ENCODE results near the gene DARS2.

The DARS2 gene

GRCh38 chr1:173862769-173863223 lies 38.3 kb downstream of the DARS2 start:
- H3K27me3 ChIP-seq (ENCODE audit: control insufficient read depth, insufficient read depth, low read length), result no peaks in the 10 kb centered on the region
- H3K4me3 ChIP-seq (ENCODE audit: low read length), result no peak overlapping the region
- H3K4me1 ChIP-seq (ENCODE audit: control insufficient read depth, low read depth, low read length), result peaks cover 9% of the 10 kb centered on the region
- peaks cover 4% of the 10 kb centered on the region for H3K9me3 ChIP-seq (ENCODE audit: control insufficient read depth, low read depth, low read length)
- no peak overlapping the region for H3K9ac ChIP-seq (ENCODE audit: low read length)
- peaks cover 51% of the 10 kb centered on the region for H3K36me3 ChIP-seq (ENCODE audit: control insufficient read depth, low read depth, low read length)
- H3K27ac ChIP-seq (ENCODE audit: low read length), result peak overlapping the region; percentile 19

- Histone ChIP-seq H3K4me3 (ENCODE audit: low read length) (no peak overlapping the region), H3K9ac (ENCODE audit: low read length) (no peak overlapping the region), H3K36me3 (ENCODE audit: control insufficient read depth, low read depth, low read length) (peaks cover 47% of the 10 kb centered on the region)
Observed at GRCh38 chr1:173863224-173864161, 39.0 kb downstream of the DARS2 start.

GRCh38 chr1:173864179-173864867 lies 39.9 kb downstream of the DARS2 start:
- peaks cover 4% of the 10 kb centered on the region for H3K9me3 ChIP-seq (ENCODE audit: control insufficient read depth, low read depth, low read length)
- peak overlapping the region; percentile 49 for H3K27ac ChIP-seq (ENCODE audit: low read length)
- peaks cover 13% of the 10 kb centered on the region for H3K4me1 ChIP-seq (ENCODE audit: control insufficient read depth, low read depth, low read length)
- H3K36me3 ChIP-seq (ENCODE audit: control insufficient read depth, low read depth, low read length), result peaks cover 47% of the 10 kb centered on the region
- no peaks in the 10 kb centered on the region for H3K27me3 ChIP-seq (ENCODE audit: control insufficient read depth, insufficient read depth, low read length)
- H3K9ac ChIP-seq (ENCODE audit: low read length), result peak overlapping the region; percentile 99
- peak overlapping the region; percentile 100 for H3K4me3 ChIP-seq (ENCODE audit: low read length)

More at GRCh38 chr1:173863224-173864161, 39.0 kb downstream of the DARS2 start:
- Histone ChIP-seq H3K9me3 (ENCODE audit: control insufficient read depth, low read depth, low read length) (peaks cover 4% of the 10 kb centered on the region), H3K27me3 (ENCODE audit: control insufficient read depth, insufficient read depth, low read length) (no peaks in the 10 kb centered on the region), H3K27ac (ENCODE audit: low read length) (no peak overlapping the region), H3K4me1 (ENCODE audit: control insufficient read depth, low read depth, low read length) (peaks cover 9% of the 10 kb centered on the region)

GRCh38 chr1:173865468-173866164 lies 41.1 kb downstream of the DARS2 start:
- no peaks in the 10 kb centered on the region for H3K27me3 ChIP-seq (ENCODE audit: control insufficient read depth, insufficient read depth, low read length)
- peak overlapping the region; percentile 94 for H3K27ac ChIP-seq (ENCODE audit: low read length)
- peak overlapping the region; percentile 100 for H3K4me3 ChIP-seq (ENCODE audit: low read length)
- peaks cover 15% of the 10 kb centered on the region for H3K4me1 ChIP-seq (ENCODE audit: control insufficient read depth, low read depth, low read length)
- peak overlapping the region; percentile 99 for H3K9ac ChIP-seq (ENCODE audit: low read length)
- peaks cover 4% of the 10 kb centered on the region for H3K9me3 ChIP-seq (ENCODE audit: control insufficient read depth, low read depth, low read length)
- peaks cover 53% of the 10 kb centered on the region for H3K36me3 ChIP-seq (ENCODE audit: control insufficient read depth, low read depth, low read length)

- H3K4me3 ChIP-seq (ENCODE audit: low read length), result peak overlapping the region; percentile 100
- H3K27me3 ChIP-seq (ENCODE audit: control insufficient read depth, insufficient read depth, low read length), result no peaks in the 10 kb centered on the region
- peak overlapping the region; percentile 94 for H3K27ac ChIP-seq (ENCODE audit: low read length)
- H3K9me3 ChIP-seq (ENCODE audit: control insufficient read depth, low read depth, low read length), result peaks cover 4% of the 10 kb centered on the region
- peaks cover 59% of the 10 kb centered on the region for H3K36me3 ChIP-seq (ENCODE audit: control insufficient read depth, low read depth, low read length)
- peaks cover 15% of the 10 kb centered on the region for H3K4me1 ChIP-seq (ENCODE audit: control insufficient read depth, low read depth, low read length)
- H3K9ac ChIP-seq (ENCODE audit: low read length), result peak overlapping the region; percentile 99
Observed at GRCh38 chr1:173866413-173867115, 42.1 kb downstream of the DARS2 start.

- Histone ChIP-seq H3K9ac (ENCODE audit: low read length) (peak overlapping the region; percentile 99), H3K36me3 (ENCODE audit: control insufficient read depth, low read depth, low read length) (peaks cover 59% of the 10 kb centered on the region), H3K4me3 (ENCODE audit: low read length) (peak overlapping the region; percentile 100), H3K27me3 (ENCODE audit: control insufficient read depth, insufficient read depth, low read length) (no peaks in the 10 kb centered on the region), H3K27ac (ENCODE audit: low read length) (peak overlapping the region; percentile 94), H3K4me1 (ENCODE audit: control insufficient read depth, low read depth, low read length) (peaks cover 15% of the 10 kb centered on the region), H3K9me3 (ENCODE audit: control insufficient read depth, low read depth, low read length) (peaks cover 4% of the 10 kb centered on the region)
Observed at GRCh38 chr1:173867141-173867752, 42.8 kb downstream of the DARS2 start.

- H3K36me3 ChIP-seq (ENCODE audit: control insufficient read depth, low read depth, low read length), result peaks cover 57% of the 10 kb centered on the region
- H3K4me3 ChIP-seq (ENCODE audit: low read length), result peak within 1 kb of the TSS; percentile 100
- H3K4me1 ChIP-seq (ENCODE audit: control insufficient read depth, low read depth, low read length), result peaks cover 15% of the 10 kb centered on the region
- H3K9ac ChIP-seq (ENCODE audit: low read length), result peak within 1 kb of the TSS; percentile 99
- H3K27ac ChIP-seq (ENCODE audit: low read length), result peak within 1 kb of the TSS; percentile 94
- peaks cover 4% of the 10 kb centered on the region for H3K9me3 ChIP-seq (ENCODE audit: control insufficient read depth, low read depth, low read length)
- no peaks in the 10 kb centered on the region for H3K27me3 ChIP-seq (ENCODE audit: control insufficient read depth, insufficient read depth, low read length)
Observed at GRCh38 chr1:173867753-173868265, 43.3 kb downstream of the DARS2 start, which contains the start of gene GAS5. Gene GAS5, minus strand, starts transcription at chr1:173867989.

GRCh38 chr1:173868266-173869020 lies 44.0 kb downstream of the DARS2 start, which contains the start of gene ZBTB37:
Gene ZBTB37, plus strand, starts transcription at chr1:173868380. Its CDS starts 1,846 bp downstream, at chr1:173870226.
- Histone ChIP-seq H3K27ac (ENCODE audit: low read length) (peak within 1 kb of the TSS; percentile 94), H3K36me3 (ENCODE audit: control insufficient read depth, low read depth, low read length) (peaks cover 53% of the 10 kb centered on the region), H3K9ac (ENCODE audit: low read length) (peak within 1 kb of the TSS; percentile 99), H3K4me3 (ENCODE audit: low read length) (peak within 1 kb of the TSS; percentile 100), H3K4me1 (ENCODE audit: control insufficient read depth, low read depth, low read length) (peaks cover 15% of the 10 kb centered on the region), H3K27me3 (ENCODE audit: control insufficient read depth, insufficient read depth, low read length) (no peaks in the 10 kb centered on the region), H3K9me3 (ENCODE audit: control insufficient read depth, low read depth, low read length) (peaks cover 4% of the 10 kb centered on the region)

GRCh38 chr1:173869021-173869359 lies 44.5 kb downstream of the DARS2 start:
- Histone ChIP-seq H3K27me3 (ENCODE audit: control insufficient read depth, insufficient read depth, low read length) (no peaks in the 10 kb centered on the region), H3K27ac (ENCODE audit: low read length) (peak overlapping the region; percentile 51), H3K36me3 (ENCODE audit: control insufficient read depth, low read depth, low read length) (peaks cover 47% of the 10 kb centered on the region), H3K4me1 (ENCODE audit: control insufficient read depth, low read depth, low read length) (peaks cover 15% of the 10 kb centered on the region), H3K9ac (ENCODE audit: low read length) (peak overlapping the region; percentile 76), H3K9me3 (ENCODE audit: control insufficient read depth, low read depth, low read length) (peaks cover 4% of the 10 kb centered on the region), H3K4me3 (ENCODE audit: low read length) (peak overlapping the region; percentile 100)

All from iPS-18a (cell line).